NCI-H510A treated with DMSO at 0.1 percent for 48 hours (cell line): ENCODE measurements around the gene CLIC2.
"Not testable (repeated sequence)": the region's sequence is repeated elsewhere in the genome, so short reads cannot be mapped to it uniquely, and the experiment has no call there.

Experiments used
- DNase-seq: peaks from one replicate; lab custom pipeline; 2025; lab: John Stamatoyannopoulos, UW

Gene CLIC2

DNA sequence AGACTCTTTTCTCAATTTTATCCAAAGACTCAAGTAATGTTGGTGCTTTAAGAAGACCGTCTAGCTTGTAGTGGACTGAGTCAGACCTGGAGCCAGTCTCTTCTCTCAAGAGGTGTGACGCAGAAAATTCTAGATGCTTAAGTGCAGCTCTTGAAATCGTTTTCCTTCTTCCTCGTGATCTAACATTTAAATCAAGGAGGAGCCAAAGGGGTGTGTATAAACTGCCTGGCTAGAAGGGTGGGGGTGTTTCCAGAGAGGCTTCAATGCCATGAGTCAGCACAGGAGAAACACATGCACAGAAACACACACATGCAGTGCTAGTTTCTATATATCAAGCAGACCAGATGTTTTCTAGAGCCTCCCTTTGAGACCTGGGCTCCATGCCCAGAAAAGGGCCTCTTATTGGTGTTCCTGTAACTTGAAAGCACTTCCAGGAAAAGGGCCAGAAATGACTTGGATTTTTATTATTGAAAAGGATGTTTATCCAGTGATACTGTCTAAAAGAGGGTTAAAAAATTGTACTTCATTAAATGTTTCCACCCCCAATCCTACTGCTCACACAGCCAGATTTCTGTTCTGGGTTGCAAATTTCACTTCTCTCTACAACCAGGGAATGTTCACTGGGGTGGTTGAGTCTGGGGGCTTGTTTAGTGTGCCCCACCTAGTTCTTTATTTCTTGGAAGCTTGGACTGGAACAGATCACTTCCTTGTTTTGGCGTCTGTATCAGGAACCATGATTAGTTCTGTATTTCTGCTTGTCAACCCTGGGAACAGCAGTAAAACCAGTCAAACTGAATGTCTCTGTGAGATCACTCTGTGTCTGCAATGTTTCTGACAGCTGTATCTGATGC is at the start of gene CLIC2:
TSS of gene CLIC2 (minus strand) at position 129 of the 851 bp plus-strand sequence. CDS start 187 bp downstream, outside the sequence.
- DNase-seq, result no peak

DNA sequence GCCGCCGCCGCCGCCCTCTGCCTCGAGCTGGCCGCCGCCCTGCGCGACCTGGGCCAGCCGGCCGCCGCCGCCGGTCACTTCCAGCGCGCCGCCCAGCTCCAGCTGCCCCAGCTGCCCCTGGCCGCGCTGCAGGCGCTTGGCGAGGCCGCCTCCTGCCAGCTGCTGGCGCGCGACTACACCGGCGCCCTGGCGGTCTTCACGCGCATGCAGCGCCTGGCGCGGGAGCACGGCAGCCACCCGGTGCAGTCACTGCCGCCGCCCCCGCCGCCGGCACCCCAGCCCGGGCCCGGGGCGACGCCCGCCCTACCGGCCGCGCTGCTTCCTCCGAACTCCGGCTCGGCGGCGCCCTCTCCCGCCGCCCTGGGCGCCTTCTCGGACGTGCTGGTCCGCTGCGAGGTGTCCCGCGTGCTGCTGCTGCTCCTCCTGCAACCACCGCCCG is 48.1 kb upstream of the CLIC2 start:
- DNase-seq, result not testable (repeated sequence)

DNA sequence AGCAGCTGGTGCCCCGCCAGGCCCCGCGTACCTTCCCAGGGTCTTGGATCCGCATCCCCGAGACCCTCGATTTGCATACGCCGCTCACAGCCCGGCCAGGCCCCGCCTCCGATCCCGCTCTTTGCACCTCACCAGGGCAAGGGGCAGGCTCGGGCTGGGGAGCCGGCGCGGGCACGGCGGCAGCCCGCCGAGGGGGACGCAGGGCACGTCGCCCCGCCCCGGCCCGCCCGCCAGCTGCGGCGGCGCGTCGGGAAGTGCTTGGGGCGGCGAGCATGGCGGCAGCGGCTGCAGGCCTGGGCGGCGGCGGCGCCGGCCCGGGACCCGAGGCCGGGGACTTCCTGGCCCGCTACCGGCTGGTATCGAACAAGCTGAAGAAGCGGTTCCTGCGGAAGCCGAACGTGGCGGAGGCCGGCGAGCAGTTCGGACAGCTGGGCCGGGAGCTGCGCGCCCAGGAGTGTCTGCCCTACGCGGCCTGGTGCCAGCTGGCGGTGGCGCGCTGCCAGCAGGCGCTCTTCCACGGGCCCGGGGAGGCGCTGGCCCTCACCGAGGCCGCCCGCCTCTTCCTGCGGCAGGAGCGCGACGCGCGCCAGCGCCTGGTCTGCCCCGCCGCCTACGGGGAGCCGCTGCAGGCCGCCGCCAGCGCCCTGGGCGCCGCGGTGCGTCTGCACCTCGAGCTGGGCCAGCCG is 47.6 kb upstream of the CLIC2 start, which contains the start of gene F8A2:
TSS of gene F8A2 (plus strand) at position 253 of the 686 bp plus-strand sequence. CDS start at position 273, 20 bp downstream.
- not testable (repeated sequence) for DNase-seq

DNA sequence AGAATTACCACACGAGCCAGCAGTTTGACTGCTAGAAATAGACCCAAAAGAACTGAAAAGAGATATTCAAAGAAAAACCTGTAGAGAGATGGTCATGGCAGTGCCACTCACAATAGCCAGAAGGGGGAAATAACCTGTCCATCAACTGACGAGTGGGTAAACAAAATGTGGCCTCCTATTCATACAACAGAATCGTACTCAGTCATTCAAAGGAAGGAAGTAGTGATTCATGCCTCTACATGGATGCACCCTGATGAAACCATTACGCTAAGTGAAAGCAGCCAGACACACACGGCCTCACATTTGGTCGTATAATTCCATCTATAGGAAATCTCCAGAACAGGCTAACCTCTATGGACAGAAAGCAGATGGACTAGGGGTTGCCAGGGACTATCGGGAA is 45.4 kb upstream of the CLIC2 start:
- DNase-seq, result not testable (repeated sequence)

DNA sequence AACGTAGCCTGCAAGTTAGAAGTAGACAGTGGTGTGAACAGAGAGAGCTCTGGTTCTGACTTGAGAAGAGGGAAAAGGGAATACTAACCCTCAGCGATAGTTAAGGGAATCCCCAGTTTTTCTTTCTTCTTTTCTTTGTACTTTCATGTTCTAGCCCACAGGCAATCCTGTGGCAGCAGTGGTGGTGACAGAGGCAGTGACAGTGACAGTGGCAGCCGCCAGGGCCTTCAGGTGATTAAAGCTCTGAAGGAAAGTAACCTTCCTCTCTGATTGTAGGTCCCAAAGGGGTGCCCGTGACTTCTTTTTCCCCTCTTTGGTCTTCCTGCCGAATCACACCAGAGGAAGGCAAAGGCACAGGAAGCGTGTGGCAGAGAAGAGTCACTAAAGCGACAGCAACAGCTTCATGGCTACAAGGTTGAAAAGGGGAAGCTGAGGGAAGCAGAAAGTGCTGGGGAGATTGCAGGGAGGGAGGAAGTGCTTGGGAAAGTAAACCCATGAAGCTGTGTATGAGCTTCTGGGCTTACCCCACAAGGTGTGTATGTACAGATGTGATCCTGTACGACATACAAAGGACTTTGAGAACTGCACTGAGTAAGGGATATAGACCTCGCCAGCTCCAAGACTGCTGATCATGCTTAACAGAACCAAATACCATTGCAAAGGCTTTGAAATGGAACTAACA is 39.5 kb upstream of the CLIC2 start:
- DNase-seq, result not testable (repeated sequence)

DNA sequence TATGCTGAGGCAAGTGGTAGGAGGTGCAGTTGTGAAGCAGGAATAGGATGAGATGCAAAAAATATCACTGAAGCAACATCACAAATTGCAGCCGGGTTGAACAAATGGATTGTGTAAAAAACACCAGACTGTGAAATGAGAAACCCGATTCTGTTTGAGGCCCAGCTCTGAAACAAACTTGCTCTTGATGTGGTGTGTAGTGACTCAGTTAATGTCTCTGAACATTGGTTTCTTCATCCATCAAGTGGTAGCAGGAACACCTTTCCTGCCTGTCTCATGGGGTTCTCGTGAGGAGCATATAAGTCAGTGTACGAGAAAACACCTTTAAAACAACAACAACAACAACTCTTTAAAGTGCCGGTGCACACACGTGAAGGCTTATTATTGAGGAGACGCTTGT is 29.3 kb upstream of the CLIC2 start:
- DNase-seq, result not testable (repeated sequence)

DNA sequence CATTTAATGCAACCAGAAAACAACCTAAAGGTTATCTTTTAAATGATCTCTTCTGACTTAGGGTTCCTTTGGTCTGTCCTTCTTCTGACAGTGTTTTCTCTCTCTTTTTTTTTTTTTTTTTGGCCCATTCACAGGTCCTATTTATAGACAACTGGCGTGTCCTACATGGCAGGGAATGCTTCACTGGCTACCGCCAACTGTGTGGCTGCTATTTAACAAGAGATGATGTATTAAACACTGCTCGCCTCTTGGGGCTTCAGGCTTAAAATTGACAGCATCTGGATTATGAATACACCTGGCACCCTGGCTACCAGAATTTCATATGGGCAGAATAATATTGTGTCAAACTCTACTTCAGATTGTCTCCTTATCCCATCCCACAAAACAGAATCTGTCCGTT is 15.0 kb upstream of the CLIC2 start:
- DNase-seq, result not testable (repeated sequence)

DNA sequence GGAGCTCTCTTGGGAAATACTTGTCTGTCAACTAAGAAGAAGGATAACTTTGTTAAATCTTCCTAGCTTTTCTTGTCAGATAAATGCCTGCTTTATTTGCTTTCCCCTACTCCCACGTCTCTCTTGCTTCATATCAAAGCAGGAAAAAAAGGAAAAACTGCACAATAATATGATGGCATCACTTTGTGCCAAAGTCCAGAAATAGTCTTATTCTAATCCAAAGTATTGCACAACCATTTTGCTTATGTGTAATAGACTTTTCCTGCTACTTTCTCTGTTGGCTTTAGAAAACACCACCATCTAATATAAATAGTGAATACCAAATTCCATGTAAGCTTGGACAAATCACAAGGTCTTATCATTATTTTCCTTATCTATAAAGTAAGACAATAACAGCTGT is 11.3 kb upstream of the CLIC2 start:
- not testable (repeated sequence) for DNase-seq

DNA sequence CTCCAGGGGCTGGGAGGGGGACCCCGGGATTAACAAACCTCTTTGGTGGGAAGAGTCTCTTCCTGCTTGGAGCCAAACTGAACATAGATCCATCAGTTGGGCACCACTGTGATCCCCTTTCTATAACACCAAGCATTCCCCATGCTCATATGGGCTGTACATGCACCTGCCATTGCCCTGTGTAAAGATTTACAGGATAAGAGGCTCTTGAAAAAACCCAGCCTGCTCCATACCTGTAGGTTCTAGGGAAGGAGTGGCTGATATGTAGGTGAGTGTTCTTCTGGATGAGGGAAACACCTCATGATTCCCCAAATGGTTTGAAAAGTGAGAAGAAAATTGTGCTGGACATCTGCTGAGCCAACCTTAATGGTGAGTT is 911 bp upstream of the CLIC2 start:
- DNase-seq, result not testable (repeated sequence)

DNA sequence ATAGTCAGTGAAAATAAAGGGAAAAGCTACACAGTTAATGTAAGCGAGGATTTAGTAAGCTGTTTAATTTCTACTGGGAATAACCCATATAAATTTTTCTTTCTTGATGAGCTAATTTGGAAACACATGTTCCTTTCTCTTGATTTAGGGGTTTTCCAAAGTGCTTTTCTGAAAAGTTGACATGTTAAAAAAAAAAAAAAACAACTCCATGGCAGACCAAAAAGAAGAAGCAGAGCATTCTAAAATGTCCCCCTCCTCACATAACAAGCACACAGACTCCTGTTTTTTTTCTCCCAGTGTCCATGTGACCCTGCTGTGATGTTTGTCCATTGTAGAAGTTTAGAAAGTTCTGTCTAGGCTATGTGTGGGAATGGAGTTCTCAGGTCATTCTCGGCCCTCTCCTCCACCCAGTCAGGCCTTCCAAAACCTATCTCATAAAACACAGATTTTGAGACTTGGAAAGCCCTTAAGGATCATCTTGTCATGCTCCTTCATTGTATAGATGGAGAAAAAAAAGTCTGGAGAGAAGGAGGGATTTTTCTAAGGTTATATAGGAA is 792 bp downstream of the CLIC2 start:
- DNase-seq, result no peak

DNA sequence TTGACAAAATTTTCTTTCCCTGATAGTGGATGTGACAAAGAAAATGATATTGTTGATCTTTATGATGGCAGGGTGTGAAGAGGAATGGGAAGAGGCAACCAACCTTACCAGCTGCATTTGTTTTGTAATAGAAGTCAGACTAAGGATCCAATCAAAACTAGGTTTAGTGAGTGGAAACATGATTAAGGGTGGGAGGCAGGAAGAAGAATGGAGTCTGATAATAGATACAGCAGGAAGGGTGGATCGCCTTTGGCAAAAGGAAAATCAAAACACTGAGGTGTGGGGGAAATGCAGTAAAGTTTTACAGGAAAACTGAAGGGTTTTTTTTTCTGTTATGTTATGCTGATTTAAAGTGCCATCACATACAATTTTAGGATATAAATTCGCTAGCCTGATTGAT is 3.4 kb downstream of the CLIC2 start:
- no peak for DNase-seq

DNA sequence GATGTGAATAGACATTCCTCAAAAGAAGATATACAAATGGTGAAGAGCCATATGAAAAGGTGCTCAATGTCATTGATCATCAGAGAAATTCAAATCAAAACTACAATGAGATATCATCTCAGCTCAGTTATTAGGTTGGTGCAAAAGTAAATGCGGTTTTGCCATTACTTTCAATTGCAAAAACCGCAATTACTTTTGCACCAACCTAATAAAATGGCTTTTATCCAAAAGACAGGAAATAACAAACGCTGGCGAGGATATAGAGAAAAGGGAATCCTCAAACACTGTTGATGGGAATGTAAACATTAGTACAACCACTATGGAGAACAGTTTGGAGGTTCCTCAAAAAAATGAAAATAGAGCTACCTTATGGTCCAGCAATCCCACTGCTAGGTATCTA is 5.1 kb downstream of the CLIC2 start:
- no peak for DNase-seq

DNA sequence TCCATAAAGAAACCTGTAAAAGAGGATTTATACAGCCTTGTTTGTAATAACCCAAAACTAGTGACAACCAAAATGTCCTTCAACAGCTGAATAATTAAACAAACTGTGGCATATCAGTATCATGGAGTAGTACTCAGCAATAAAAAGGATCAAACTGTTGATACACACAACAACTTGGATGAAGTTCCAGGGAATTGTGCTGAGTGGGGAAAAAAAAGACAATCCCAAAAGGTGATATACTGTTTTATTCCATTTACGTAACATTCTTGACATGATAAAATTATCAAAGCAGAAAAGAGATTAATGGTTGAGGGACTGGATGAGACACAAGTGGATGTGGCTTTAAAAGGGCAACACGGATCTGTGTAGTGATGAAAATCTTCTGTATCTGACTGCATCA is 7.8 kb downstream of the CLIC2 start:
- DNase-seq, result no peak

DNA sequence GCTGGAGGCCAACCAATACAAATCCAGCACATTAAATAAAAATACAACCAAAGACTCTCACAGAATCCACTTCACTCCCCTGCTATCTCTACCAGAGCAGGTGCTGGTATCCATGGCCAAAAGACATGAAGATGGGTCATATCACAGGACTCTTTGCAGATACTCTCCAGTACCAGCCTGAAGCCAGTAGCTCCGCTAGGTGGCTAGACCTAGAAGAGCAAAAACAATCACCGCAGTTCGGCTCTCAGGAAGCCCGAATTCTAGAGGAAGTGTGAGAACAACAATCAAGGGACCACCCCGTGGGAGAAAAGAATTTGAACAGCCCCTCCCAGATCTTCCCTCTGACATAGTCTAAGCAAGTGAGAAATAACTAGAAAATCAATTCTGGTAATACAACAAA is 20.2 kb downstream of the CLIC2 start:
- no peak for DNase-seq

DNA sequence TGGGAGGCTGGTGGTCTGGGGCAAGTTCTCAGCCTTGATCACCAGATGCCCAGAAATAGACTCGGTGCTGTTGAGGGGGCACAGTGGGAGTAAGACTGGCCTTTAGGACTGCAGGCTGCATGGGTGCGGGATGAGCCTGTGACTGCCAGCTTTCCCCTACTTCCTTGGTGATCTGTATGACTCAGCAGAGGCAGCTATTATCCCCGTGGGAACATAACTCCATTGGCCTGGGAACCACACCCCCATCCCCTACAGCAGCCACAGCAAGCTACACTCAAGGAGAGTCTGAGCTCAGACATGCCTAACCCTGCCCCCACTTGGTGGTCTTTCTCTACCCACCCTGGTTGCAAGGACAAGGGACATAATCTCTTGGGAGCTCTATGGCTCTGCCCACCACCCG is 20.6 kb downstream of the CLIC2 start:
- no peak for DNase-seq

DNA sequence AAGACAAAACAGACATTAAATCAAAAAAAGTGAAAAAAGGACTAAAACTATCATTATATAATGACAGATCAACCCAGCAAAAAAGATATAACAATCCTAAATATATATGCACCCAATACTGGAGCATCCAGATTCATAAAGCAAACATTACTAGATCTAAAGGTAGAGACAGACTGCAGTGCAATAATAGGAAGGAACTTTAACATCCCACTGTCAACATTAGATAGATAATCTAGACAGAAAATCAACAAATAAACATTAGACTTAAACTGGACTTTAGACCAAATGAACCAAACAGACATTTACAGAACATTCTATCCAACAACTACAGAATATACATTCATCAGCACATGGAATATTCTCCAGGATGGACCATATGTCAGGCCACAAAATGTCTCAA is 40.6 kb downstream of the CLIC2 start:
- DNase-seq, result no peak

DNA sequence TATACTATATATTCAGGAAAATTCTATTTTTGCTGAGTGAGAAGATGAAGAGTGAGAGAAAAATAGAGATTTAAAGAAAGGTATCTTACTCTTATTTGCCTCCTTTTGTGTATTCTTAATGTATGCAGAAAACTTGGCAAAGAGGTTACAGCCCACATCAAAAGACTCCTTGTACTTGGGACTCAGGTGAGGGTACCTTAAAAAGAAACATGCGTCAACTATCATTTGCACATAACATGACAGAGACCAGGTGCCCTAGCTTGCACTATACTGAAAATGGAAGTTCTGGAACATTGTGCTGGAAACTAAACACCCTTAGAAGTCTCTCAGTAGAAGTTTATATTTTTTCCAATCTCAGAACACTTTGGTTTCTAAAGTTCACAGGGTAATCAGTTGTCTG is 54.5 kb downstream of the CLIC2 start:
- no peak for DNase-seq

DNA sequence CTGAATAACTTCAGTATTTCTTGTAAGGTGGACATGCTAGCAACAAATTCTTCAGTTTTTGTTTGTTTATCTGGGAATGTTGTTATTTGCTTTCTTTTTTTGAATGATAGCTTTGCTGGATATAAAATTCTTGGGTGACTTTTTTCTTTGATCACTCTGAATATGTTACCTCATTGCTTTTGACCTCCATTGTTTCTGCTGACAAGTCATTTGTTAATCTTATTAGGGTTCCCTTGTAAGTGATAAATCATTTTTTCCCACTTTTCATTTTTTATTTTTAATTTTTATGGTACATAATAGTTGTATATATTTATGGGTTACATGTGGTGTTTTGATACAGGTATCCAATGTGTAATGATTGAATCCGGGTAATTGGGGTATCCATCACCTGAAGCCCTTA is 63.4 kb downstream of the CLIC2 start:
- DNase-seq, result no peak

DNA sequence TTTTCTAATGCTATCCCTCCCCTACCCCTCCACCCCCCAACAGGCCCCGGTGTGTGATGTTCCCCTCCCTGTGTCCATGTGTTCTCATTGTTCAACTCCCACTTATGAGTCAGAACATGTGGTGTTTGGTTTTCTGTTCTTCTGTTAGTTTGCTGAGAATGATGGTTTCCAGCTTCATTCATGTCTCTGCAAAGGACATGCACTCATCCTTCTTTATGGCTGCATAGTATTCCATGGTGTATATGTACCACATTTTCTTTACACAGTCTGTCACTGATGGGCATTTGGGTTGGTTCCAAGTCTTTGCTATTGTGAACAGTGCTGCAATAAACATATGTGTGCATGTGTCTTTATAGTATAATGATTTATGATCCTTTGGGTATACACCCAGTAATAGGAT is 66.4 kb downstream of the CLIC2 start:
- DNase-seq, result not testable (repeated sequence)

DNA sequence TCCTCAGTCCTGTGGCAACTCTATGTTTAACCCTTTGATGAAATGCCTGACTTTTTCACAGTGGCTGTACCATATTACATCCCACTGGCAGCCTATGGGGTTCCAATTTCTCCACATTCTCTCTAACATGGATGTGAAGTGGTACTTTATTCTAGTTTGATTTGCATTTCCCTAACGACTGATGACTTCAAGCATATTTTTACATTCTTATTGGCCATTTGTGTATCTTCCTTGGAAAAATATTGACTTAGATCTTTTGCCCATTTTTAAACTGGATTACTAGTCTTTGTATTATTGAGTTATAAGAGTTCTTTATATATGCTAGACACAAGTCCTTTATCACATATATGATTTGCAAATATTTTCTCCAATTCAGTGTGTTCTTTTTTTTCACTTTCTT is 68.0 kb downstream of the CLIC2 start:
- DNase-seq, result no peak

DNA sequence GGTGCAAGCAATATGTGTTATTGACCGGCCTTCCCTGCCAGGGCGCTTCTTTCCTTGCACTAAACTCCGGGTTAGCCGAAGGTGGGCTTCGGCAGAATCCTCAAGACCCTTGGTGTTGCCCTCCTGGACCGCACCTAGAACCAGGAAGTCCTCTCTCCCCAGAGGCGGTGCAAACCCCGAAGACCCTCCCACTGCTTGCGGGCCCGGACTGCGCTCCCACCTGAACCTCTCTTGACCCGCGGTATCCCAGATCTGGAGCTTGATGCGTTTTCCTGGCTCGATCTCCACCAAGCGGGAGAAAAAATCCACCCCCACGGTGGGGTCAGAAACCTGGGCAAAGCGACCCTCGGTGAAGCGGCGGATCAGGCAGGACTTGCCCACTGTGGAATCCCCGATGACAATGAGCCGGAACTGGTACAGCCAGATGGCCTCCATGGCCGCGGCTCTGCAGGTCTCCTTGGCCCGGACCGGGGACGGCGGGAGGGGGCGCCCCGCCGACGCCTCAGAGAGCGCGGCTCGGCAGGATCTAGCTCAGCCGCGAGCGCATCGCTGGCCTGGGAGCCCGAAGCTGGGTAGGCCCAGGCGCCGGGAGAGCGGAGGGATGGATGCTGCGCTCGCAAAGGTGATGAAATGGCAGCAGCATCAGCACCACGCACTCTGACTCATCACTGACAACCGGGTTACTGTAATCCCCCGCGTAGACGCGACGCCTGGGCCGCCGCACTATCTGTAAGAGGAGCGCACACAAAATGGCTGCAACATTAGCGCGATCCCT is 70.4 kb downstream of the CLIC2 start, which contains the start of gene RAB39B:
TSS of gene RAB39B (minus strand) at position 638 of the 775 bp plus-strand sequence. CDS start at position 435, 203 bp downstream.
- peak; percentile 73 for DNase-seq
